Lower leg skin (tissue), 4 donors: ENCODE results near the gene TANGO6. TPM values are rescaled to one million over a fixed set of nuclear protein-coding genes. Genes with fewer than 3 reads are reported as not detected.

Experiments
- DNase-seq, 2 donors: peaks; one replicate each; pipeline ENCODE4 v3.0.0-alpha.2; 2019; ENCODE audit warnings: low spot score in 2 of 2
- H3K4me3 ChIP-seq: fragments of 200-600 bp; sonication (generic); 2 replicates; pipeline ENCODE4 v1.5.1; 2017; ENCODE audit warnings: mild to moderate bottlenecking, low read depth; ENCODE audit not compliant: poor library complexity, severe bottlenecking
- POLR2A ChIP-seq, 2 donors: fragments of 450-650 bp; IDR thresholded peaks; one replicate each; pipeline ENCODE4 v1.6.1; 2016 to 2017; ENCODE audit warnings: antibody characterized with exemption in 2 of 2, mild to moderate bottlenecking in 1 of 2, moderate library complexity in 1 of 2
- WGBS, 2 donors: methylation state at CpG; one replicate each; pipeline ENCODE4 v1.1.5; 2018; 5-methylcytosine and 5-hydroxymethylcytosine counted together
- intact Hi-C: fragments of 100-400 bp; cut with DNase I; formaldehyde crosslinking; loops from one replicate; pipeline ENCODE4 v1.15.0; 2023; ENCODE audit warnings: low total_unique reads
- total RNA-seq, 4 donors: library from RNA; depleted of rRNA; stranded (reverse); fragments of >200 nt; gene quantifications; one replicate each; pipeline ENCODE4 v1.1.0, GENCODE V29; 2016
- TF ChIP-seq, protein P1 (sequence below), 3 donors: fragments of 450-650 bp; IDR thresholded peaks; one replicate each; pipeline ENCODE4 v1.5.1; 2016; ENCODE audit warnings: antibody characterized with exemption in 3 of 3, mild to moderate bottlenecking in 3 of 3, moderate library complexity in 2 of 3

Gene TANGO6
- total RNA-seq, 4 donors from 2014 or later: 7.9 to 17.0 (median 8.6) TPM

DNA sequence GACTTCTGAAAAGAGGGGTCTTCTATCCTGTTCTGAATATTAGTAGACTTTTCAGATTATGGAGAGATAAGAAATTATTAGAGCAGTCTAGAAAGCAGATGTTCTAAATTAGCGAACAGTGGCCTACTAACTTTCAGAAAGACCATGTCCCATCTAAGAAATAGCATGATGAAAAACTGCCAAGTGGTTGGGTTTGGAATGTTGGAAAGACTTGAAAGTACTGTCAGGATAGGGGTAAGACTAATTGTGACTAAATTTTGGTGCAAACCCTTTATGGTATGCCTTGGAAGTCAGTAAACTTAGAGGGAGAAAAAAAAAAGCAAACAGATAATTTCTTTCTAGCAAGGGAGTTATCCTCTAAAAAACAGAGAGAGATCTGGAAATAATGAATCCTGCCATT, 41.1 kb downstream of the TANGO6 start:
- H3K4me3 ChIP-seq: no peak overlapping the region
- TF ChIP-seq, protein P1, sequence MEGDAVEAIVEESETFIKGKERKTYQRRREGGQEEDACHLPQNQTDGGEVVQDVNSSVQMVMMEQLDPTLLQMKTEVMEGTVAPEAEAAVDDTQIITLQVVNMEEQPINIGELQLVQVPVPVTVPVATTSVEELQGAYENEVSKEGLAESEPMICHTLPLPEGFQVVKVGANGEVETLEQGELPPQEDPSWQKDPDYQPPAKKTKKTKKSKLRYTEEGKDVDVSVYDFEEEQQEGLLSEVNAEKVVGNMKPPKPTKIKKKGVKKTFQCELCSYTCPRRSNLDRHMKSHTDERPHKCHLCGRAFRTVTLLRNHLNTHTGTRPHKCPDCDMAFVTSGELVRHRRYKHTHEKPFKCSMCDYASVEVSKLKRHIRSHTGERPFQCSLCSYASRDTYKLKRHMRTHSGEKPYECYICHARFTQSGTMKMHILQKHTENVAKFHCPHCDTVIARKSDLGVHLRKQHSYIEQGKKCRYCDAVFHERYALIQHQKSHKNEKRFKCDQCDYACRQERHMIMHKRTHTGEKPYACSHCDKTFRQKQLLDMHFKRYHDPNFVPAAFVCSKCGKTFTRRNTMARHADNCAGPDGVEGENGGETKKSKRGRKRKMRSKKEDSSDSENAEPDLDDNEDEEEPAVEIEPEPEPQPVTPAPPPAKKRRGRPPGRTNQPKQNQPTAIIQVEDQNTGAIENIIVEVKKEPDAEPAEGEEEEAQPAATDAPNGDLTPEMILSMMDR (IDR thresholded peaks at IDR 0.05): no peak
- TF ChIP-seq POLR2A (IDR thresholded peaks at IDR 0.05): no peak
- WGBS, 2 donors: 86 to 93% methylated on average over 1 of the region's 1 CpG
- intact Hi-C loops: no loop called here
- DNase-seq: no peak

DNA sequence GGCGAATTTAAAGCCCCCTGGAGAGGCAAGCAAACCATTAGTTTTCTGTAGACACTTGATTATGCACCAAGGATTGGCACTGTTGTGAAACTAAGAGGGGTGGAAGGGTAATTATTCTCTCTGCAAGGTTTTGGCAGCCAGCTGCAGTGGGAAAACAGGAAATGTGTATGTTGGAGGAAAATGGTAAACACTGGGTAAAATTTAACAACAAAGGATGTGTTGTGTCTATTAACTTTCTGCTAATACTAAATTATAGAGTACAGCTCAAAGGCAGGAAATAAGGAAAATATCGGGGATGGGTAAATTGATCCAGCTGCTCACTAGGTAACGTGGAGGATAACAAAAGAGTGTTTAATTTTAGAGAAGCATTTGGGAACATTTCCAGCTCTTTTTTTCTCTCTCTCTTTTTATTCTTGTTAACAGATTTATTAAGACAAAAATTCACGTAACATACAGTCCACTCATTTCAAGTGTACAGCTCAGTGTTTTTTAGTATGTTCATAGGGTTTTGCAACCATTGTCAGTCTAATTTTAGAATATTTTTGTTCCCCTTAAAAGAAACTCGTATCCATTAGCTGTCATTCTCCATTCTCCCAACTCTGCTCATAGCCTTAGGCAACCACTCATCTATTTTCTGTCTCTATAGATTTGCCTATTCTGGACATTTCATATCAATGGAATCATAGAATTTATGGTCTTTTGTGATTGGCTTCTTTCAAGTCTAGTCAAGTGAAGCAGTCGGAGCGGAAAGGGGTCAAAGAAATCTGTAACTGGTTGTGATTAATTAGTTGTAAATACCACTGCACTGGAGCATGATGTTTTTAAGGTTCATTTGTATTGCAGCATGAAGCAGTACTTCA, 41.8 kb downstream of the TANGO6 start:
- intact Hi-C loops: no loop called here
- WGBS, 2 donors: 55 to 64% methylated on average over 7 of the region's 7 CpGs
- no peak overlapping the region for H3K4me3 ChIP-seq
- TF ChIP-seq POLR2A (IDR thresholded peaks at IDR 0.05): no peak
- TF ChIP-seq, protein P1 (IDR thresholded peaks at IDR 0.05): no peak
- no peak for DNase-seq

DNA sequence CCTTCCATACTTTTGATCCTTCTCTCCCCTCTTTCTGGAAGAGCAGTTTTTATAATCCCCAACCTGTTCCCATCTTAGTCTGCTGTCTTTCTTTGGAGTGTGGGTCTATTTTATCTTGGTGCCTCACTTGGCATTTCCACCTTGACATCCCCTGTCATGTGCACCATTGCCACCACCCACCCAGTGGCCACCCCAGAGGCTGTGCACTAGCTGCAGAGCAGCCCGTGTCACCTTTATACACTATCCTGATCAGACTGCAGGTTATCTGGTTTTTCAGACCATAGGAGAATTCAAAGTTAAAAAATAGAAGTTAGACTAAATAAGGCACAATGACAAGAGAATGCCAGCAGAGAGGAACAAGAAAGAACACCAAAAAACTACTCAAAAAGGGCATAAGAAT, 43.8 kb downstream of the TANGO6 start:
- H3K4me3 ChIP-seq: no peak overlapping the region
- peak in 1 of 2 donors; percentile 50 for DNase-seq
- intact Hi-C loops: no loop called here
- 96 to 100% methylated on average over 1 of the region's 1 CpG for WGBS, 2 donors
- TF ChIP-seq, protein P1 (IDR thresholded peaks at IDR 0.05): no peak
- TF ChIP-seq POLR2A (IDR thresholded peaks at IDR 0.05): no peak

DNA sequence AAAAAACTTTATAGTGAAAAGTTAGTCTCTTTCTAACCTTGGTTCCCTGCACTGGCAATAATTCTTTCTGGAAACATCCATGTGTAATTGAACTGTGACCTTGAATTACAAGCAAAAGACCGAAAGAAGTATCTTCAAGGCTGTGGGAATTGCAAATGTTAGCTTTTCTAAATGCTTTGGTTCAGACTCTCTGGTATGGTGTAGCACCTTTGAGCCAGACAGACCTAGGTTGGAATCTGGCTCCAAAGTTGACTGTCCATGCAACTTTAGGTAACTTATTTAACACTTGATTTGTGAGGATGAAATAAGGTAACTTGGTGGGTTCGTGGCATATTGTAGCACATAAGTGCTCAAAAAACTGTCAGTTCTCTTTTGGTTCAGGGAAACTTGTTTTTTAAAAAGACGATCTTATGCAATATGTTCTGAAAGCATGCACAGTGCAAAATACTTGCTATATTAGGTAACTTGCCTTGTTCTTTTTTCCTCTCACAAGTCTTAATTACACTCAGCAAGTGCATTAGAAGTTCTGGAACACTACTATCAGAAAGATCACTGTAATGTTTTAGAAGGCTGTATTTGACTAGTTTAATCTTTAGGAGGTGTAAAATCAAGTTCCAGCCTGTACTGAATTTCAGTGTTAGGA, 46.3 kb downstream of the TANGO6 start:
- no peak for DNase-seq
- intact Hi-C loops: no loop called here
- H3K4me3 ChIP-seq: no peak overlapping the region
- 77 to 80% methylated on average over 3 of the region's 3 CpGs for WGBS, 2 donors
- no peak for TF ChIP-seq POLR2A (IDR thresholded peaks at IDR 0.05)
- TF ChIP-seq, protein P1 (IDR thresholded peaks at IDR 0.05): no peak

DNA sequence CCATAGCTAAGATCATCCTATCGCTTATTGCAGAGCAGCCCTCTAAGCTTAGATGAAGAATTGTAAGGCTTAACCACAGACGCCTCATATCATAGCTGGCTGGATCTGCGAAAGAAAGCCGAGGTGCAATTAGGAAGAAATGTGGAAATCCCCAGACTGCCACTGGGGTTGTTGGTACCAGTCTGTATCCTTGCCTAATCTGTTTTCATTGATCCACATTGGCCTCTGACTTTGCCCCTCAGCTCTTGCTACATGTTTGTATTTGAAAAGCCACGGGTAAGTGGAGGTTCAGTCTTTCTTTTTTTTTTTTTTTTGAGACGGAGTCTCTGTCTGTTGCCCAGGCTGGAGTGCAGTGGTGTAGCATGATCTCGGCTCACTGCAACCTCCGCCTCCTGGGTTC, 48.9 kb downstream of the TANGO6 start:
- TF ChIP-seq POLR2A (IDR thresholded peaks at IDR 0.05): no peak
- TF ChIP-seq, protein P1 (IDR thresholded peaks at IDR 0.05): no peak
- intact Hi-C loops: no loop called here
- DNase-seq: no peak
- WGBS, 2 donors: 93 to 94% methylated on average over 8 of the region's 8 CpGs
- no peak overlapping the region for H3K4me3 ChIP-seq
